ENCODE results near the gene KMT5C. TPM values are rescaled to one million over a fixed set of nuclear protein-coding genes. Genes with fewer than 3 reads are reported as not detected.

KMT5C gene
- total and polyA plus RNA-seq, 10 of the 15 experiments (the other 5 are each of a cell fraction or from before 2014, with no cell fraction given) = 0.20 to 15.8 (median 4.3) TPM; not detected in 1

- CTCF ChIA-PET = no interaction called here
- BruUV-seq (replicated peaks) = no TSS peak
- POLR2A ChIA-PET = interaction anchor here (0.7 kb wide), 1 partner anchor 34 kb away, joined by 4 read pairs; the partner anchor contains the start of gene TMEM150B
Observed at GRCh38 chr19:55358943-55359908, 19.6 kb downstream of the KMT5C start.

More at GRCh38 chr19:55358943-55359908, 19.6 kb downstream of the KMT5C start:
- ATAC-seq (no peak; the same call in 2 of the 3 replicates), DNase-seq (ENCODE audit: low read depth, low spot score) (no peak), FAIRE-seq (no peak)
- Histone ChIP-seq H3K79me2 (ENCODE audit: control insufficient read depth, insufficient read depth, low read length) (no peaks in the 10 kb centered on the region), H4K20me1 (ENCODE audit: control insufficient read depth, insufficient read depth) (no peaks in the 10 kb centered on the region), H3K36me3 (ENCODE audit: control insufficient read depth in 2 of 2, insufficient read depth in 2 of 2, low read length in 1 of 2) (no peaks in the 10 kb centered on the region), H2AFZ (ENCODE audit: control insufficient read depth, low read depth, low read length) (no peak overlapping the region), H3K9me3 (replicated peaks; ENCODE audit: control insufficient read depth, insufficient read depth, low read length) (no peaks in the 10 kb centered on the region), H3K4me1 (ENCODE audit: control insufficient read depth, insufficient read depth, low read length) (no peaks in the 10 kb centered on the region), H3K27ac (ENCODE audit: control insufficient read depth, insufficient read depth) (no peak overlapping the region), H3K4me2 (ENCODE audit: control insufficient read depth, insufficient read depth) (no peak overlapping the region), H3K9ac (ENCODE audit: control insufficient read depth, insufficient read depth, low read length) (no peak overlapping the region), H3K4me3 (no peak overlapping the region), H3K27me3 (replicated peaks in 1 of 2; ENCODE audit: control insufficient read depth in 2 of 2, insufficient read depth in 2 of 2, low read length in 1 of 2) (peaks cover 0 to 6% of the 10 kb centered on the region in 2 experiments; a peak in 3 of 4 replicates)
- in situ Hi-C loops (cut with MboI) (no loop called here), intact Hi-C loops (cut with micrococcal nuclease; ENCODE audit: unreplicated experiment) (no loop called here)
- ChIA-PET RAD21 (ENCODE audit: unreplicated experiment) (interaction anchor here (1.3 kb wide), 1 partner anchor 20 kb away, joined by 3 read pairs; the partner anchor contains the start of gene KMT5C), SMC1A (ENCODE audit: uncharacterized antibody, unreplicated experiment) (no interaction called here)
- TF ChIP-seq MYB (IDR thresholded peaks at IDR 0.05; ENCODE audit: borderline replicate concordance, low read depth, low read length) = no peak
- TF ChIP-seq NFIC (IDR thresholded peaks at IDR 0.05; ENCODE audit: low read depth, low read length) = no peak
- TF ChIP-seq CEBPZ (IDR thresholded peaks at IDR 0.05; ENCODE audit: low read depth, low read length) = no peak
- no peak for TF ChIP-seq ZNF274 (IDR thresholded peaks at IDR 0.05; ENCODE audit: insufficient read depth, insufficient read length)
- TF ChIP-seq TCF7 (IDR thresholded peaks at IDR 0.05; ENCODE audit: borderline replicate concordance) = no peak
- no peak for TF ChIP-seq EGR1 (IDR thresholded peaks at IDR 0.05; ENCODE audit: borderline replicate concordance in 1 of 2, low read depth in 2 of 2, low read length in 2 of 2)
- TF ChIP-seq TARDBP (IDR thresholded peaks at IDR 0.05; ENCODE audit: borderline replicate concordance) = no peak
- TF ChIP-seq POLR2AphosphoS5 (IDR thresholded peaks at IDR 0.05; ENCODE audit: low read length) = no peak
- TF ChIP-seq MLLT1 (IDR thresholded peaks at IDR 0.05) = no peak
- no peak for TF ChIP-seq RFX5 (IDR thresholded peaks at IDR 0.05; ENCODE audit: low read depth, low read length)
- TF ChIP-seq USF2 (IDR thresholded peaks at IDR 0.05; ENCODE audit: borderline replicate concordance, low read depth, low read length) = no peak
- TF ChIP-seq CBFB (IDR thresholded peaks at IDR 0.05; ENCODE audit: low read depth) = no peak
- no peak for TF ChIP-seq SREBF1 (IDR thresholded peaks at IDR 0.05; ENCODE audit: low read length)
- WGBS (ENCODE audit: insufficient coverage, insufficient replicate concordance, low lambda C conversion rate, missing lambda C conversion rate) = 43% methylated on average over 28 of the region's 32 CpGs
